Stimulated activated naive CD4-positive, alpha-beta T cell (primary cell): ENCODE data around the gene ETDA.
"Not testable (repeated sequence)": the region's sequence is repeated elsewhere in the genome, so short reads cannot be mapped to it uniquely, and the experiment has no call there.

Experiments
- DNase-seq, 6 experiments: peaks; one replicate each; lab custom pipeline; 2025; lab: John Stamatoyannopoulos, UW

ETDA gene

GRCh38 chrX:135252011-135252518 is at the start of gene ETDA:
TSS of gene ETDA (plus strand) at chrX:135252061. CDS start at chrX:135253277, 1,216 bp downstream.
- DNase-seq: not testable (repeated sequence)

DNA sequence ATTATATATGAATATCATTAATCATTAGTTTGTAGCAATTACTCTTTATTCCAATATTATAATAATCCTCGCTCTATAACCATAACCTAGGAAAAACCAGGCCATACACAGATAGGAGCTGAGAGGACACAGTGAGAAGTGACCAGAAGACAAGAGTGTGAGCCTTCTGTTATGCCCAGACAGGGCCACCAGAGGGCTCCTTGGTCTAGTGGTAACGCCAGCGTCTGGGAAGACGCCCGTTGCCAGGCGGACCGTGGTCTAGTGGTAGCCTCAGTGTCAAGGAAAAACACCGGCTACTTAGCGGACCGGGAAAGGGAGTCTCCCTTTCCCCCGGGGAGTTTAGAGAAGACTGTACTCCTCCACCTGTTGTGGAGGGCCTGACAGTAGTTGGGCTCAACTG is 45.4 kb upstream of the ETDA start:
- peak in 1 of 6 experiments; percentile 18 for DNase-seq

DNA sequence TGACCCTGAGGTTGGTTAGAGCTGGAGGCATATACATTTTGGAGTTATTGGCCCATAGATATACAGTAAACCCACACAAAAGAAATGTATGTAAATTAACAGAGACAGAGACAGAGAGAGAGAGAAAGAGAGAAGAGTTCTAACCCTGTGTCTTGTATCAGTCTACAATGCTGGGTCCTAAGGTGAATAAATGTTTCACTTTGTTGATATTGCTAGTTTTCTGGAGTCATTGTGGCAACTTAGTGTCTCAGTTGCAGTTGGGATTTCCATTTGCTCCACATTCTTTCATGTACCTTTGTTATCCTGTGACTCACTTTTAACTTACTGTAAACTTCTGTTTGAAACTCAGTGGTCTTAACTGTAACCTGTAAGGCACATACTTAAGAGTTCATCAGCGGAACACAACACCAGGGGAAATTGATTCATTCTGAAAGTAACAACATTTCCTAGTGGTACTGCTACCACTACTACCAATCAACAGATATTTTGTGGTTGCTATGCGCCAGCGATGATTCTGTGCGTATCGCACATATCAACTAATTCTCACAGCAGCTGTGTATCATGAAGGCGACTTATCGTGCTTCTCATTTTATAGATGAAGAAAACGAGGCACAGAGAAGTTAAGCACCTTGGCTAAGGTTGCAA is 38.5 kb upstream of the ETDA start:
- no peak for DNase-seq

DNA sequence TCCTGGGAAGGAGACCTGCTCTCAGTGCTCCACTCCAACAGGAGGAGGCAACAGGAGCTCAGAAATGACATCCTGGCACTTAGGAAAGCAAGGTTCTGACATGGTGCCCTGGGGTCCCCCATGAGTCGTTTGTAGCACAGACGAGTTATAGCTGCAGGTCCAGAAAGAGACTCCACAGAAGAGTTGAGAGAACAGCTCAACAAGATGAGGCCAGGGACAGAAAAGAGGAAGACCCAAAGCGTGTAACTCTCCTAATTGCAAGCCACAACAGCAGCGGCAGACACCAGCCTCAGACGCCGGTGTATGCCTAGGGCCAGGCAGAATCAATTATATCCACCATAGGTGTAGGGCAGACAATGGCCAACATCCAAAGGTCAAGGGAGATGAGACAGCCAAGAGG is 5.9 kb upstream of the ETDA start:
- not testable (repeated sequence) for DNase-seq

DNA sequence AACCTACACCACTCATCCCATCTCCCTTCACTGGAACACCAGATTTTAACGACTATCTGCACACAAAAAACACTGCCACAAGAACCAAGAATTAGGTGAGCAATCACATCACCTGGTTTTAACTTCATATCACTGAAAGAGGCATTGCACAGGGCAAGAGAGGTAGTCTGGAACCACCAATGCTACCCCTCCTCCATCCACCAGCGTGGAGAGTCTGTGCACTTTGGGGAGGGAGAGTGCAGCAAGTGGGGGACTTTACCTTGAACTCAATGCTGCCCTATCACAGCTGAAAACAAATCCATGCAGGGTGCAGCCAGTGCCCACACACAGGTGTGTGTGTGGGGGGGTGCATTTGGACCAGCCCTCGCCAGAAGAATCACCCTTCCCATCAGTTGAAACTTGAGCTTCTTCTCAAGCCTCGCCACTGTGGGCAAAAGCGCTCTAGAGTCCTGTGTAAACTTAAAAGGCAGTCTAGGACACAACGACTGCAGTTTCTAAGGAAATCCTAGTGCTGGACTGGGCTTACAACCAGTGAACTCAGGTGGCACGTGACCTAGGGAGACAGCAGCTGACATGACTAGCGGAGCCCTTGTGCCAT is 4.3 kb downstream of the ETDA start:
- not testable (repeated sequence) for DNase-seq

- DNase-seq: no peak
These were observed 5.1 kb downstream of the ETDA start for GRCh38 chrX:135256923-135257322.

- DNase-seq: no peak
These were observed 5.6 kb downstream of the ETDA start for GRCh38 chrX:135257469-135257868.

- DNase-seq: not testable (repeated sequence)
These were observed 9.1 kb downstream of the ETDA start for GRCh38 chrX:135260976-135261375.

DNA sequence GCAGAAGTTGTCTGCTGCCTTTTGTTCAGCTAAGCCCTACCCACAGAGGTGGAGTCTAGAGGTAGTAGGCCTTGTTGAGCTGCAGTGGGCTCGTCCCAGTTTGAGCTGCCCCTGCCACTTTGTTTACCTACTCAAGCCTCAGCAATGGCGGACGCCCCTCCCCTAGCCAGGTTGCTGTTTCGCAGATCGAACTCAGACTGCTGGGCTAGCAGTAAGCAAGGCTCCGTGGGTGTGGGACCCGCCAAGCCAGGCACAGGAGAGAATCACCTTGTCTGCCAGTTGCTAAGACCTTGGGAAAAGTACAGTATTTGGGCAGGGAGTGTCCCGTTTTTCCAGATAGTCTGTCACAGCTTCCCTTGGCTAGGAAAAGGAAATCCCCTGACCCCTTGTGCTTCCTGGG is 11.5 kb downstream of the ETDA start:
- DNase-seq: not testable (repeated sequence)

- no peak for DNase-seq
These were observed 12.3 kb downstream of the ETDA start for GRCh38 chrX:135264206-135264605.

GRCh38 chrX:135273162-135273561 is 21.3 kb downstream of the ETDA start:
- no peak for DNase-seq

- no peak for DNase-seq
These were observed 24.1 kb downstream of the ETDA start for GRCh38 chrX:135275973-135276372.

- DNase-seq: no peak
These were observed 35.5 kb downstream of the ETDA start for GRCh38 chrX:135287266-135287823.

- DNase-seq: peak; percentile 21 to 60 (median 32)
These were observed 43.5 kb downstream of the ETDA start for GRCh38 chrX:135295238-135295943.

- no peak for DNase-seq
These were observed 44.1 kb downstream of the ETDA start for GRCh38 chrX:135295944-135296305.

- no peak for DNase-seq
These were observed 50.5 kb downstream of the ETDA start for GRCh38 chrX:135302269-135302873.
